ENCODE results near the gene IL1A.

- no peak for TF ChIP-seq YY1 (IDR thresholded peaks at IDR 0.05; ENCODE audit: insufficient read depth, insufficient read length)
- no peak for TF ChIP-seq ZNF274 (IDR thresholded peaks at IDR 0.05; ENCODE audit: low read depth, low read length)
These were observed 3.0 kb upstream of the IL1A start for GRCh38 chr2:112787294-112787693.
